OCI-LY7 (cell line): ENCODE measurements around the gene SCN4A.

ENCODE experiments used
- EZH2phosphoT487 ChIP-seq: fragments of 200-600 bp; sonication (generic); IDR thresholded peaks from 2 replicates; pipeline ENCODE4 v1.6.1; 2018; ENCODE audit warnings: low read depth, borderline replicate concordance, mild to moderate bottlenecking, mixed run types, antibody characterized with exemption, low read length, moderate library complexity, mixed read lengths
- TF ChIP-seq, protein P1 (sequence below): fragments of 200-600 bp; sonication (generic); conservative IDR thresholded peaks from 2 replicates; pipeline ENCODE4 v1.5.1; 2014; ENCODE audit warnings: mild to moderate bottlenecking, antibody characterized with exemption, low read length, moderate library complexity, mixed read lengths

GRCh38 chr17:63985387-63986140, 12.8 kb upstream of the SCN4A start:
- TF ChIP-seq EZH2phosphoT487, result no peak
- TF ChIP-seq, protein P1, sequence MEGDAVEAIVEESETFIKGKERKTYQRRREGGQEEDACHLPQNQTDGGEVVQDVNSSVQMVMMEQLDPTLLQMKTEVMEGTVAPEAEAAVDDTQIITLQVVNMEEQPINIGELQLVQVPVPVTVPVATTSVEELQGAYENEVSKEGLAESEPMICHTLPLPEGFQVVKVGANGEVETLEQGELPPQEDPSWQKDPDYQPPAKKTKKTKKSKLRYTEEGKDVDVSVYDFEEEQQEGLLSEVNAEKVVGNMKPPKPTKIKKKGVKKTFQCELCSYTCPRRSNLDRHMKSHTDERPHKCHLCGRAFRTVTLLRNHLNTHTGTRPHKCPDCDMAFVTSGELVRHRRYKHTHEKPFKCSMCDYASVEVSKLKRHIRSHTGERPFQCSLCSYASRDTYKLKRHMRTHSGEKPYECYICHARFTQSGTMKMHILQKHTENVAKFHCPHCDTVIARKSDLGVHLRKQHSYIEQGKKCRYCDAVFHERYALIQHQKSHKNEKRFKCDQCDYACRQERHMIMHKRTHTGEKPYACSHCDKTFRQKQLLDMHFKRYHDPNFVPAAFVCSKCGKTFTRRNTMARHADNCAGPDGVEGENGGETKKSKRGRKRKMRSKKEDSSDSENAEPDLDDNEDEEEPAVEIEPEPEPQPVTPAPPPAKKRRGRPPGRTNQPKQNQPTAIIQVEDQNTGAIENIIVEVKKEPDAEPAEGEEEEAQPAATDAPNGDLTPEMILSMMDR, result peak; percentile 41; the same call in 1 of the 2 replicates
